Activated B cell treated with CpG ODN at 0.5 μM for 24 hours (primary cell): ENCODE data around the gene CKS2. TPM values are rescaled to one million over a fixed set of nuclear protein-coding genes. Genes with fewer than 3 reads are reported as not detected.
"Not testable (repeated sequence)": the region's sequence is repeated elsewhere in the genome, so short reads cannot be mapped to it uniquely, and the experiment has no call there.

Source experiments
- ATAC-seq: fragments of 200-7000 bp; cut with Tn5 transposase; one replicate; pipeline ENCODE4 v1.10.0; 2021; ENCODE audit warnings: low read depth, mild to moderate bottlenecking, moderate library complexity
- CTCF ChIA-PET: fragments of 350-600 bp; sonication (Branson Sonifier 250); formaldehyde crosslinking; loops from one replicate; lab custom pipeline; 2021; ENCODE audit warnings: antibody characterized with exemption; lab: Charles Lee
- POLR2A ChIA-PET: fragments of 350-600 bp; sonication (Branson Sonifier 250); formaldehyde crosslinking; loops from one replicate; lab custom pipeline; 2021; ENCODE audit warnings: antibody characterized with exemption; lab: Charles Lee
- DNase-seq: peaks from one replicate; pipeline ENCODE4 v3.0.0; 2022
- H3K27ac Mint-ChIP-seq: one replicate; pipeline ENCODE4 v1.8.0; 2020; ENCODE audit warnings: mixed read lengths
- H3K27me3 Mint-ChIP-seq: one replicate; pipeline ENCODE4 v1.8.0; 2021; ENCODE audit warnings: mixed read lengths
- H3K36me3 Mint-ChIP-seq: one replicate; pipeline ENCODE4 v1.8.0; 2021; ENCODE audit warnings: low read depth, mixed read lengths
- H3K4me1 Mint-ChIP-seq: one replicate; pipeline ENCODE4 v1.8.0; 2021; ENCODE audit warnings: mixed read lengths
- H3K4me3 Mint-ChIP-seq: one replicate; pipeline ENCODE4 v1.8.0; 2020; ENCODE audit warnings: mild to moderate bottlenecking, mixed read lengths
- H3K9me3 Mint-ChIP-seq: one replicate; pipeline ENCODE4 v1.8.0; 2020; ENCODE audit warnings: mixed read lengths
- intact Hi-C: fragments of 100-400 bp; cut with micrococcal nuclease; formaldehyde crosslinking; loops from one replicate; pipeline ENCODE4 v1.15.1; 2024
- total RNA-seq: library from RNA; stranded (reverse); gene quantifications from 2 replicates; pipeline ENCODE4 v1.2.3, GENCODE V29; 2022
- TF ChIP-seq, protein P1 (sequence below): fragments of 200-600 bp; IDR thresholded peaks from one replicate; pipeline ENCODE4 v1.8.0; 2022; ENCODE audit warnings: antibody characterized with exemption, mild to moderate bottlenecking

The CKS2 gene
- total RNA-seq, 1 donor from 2014 or later: 23.9 TPM

DNA sequence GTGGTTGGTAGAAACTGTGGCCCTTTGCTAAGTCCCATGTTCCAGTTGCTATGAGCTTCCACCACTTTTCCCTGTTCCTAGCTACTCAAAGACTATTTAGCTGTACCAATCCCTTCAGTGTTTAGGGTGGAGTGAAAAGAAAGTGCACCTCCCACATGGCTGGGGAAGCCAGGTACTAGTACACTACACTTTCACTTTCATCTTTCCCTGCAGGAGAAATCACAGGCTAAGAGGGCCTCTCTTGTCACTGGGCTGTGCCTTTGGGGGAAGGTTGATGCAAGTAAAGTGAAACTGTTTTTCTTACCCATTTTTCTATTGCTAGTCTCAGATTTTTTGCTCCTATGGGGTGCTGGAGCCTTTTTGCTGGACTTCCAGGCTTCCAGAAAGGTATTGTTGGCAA lies 33.5 kb upstream of the CKS2 start:
- ATAC-seq (no peak), DNase-seq (no peak)
- intact Hi-C loops: no loop called here
- H3K27me3 Mint-ChIP-seq: peaks cover 6% of the 10 kb centered on the region
- peaks cover 15% of the 10 kb centered on the region for H3K9me3 Mint-ChIP-seq
- no peak overlapping the region for H3K4me3 Mint-ChIP-seq
- H3K27ac Mint-ChIP-seq: no peak overlapping the region
- H3K36me3 Mint-ChIP-seq: peaks cover 10% of the 10 kb centered on the region
- TF ChIP-seq, protein P1, sequence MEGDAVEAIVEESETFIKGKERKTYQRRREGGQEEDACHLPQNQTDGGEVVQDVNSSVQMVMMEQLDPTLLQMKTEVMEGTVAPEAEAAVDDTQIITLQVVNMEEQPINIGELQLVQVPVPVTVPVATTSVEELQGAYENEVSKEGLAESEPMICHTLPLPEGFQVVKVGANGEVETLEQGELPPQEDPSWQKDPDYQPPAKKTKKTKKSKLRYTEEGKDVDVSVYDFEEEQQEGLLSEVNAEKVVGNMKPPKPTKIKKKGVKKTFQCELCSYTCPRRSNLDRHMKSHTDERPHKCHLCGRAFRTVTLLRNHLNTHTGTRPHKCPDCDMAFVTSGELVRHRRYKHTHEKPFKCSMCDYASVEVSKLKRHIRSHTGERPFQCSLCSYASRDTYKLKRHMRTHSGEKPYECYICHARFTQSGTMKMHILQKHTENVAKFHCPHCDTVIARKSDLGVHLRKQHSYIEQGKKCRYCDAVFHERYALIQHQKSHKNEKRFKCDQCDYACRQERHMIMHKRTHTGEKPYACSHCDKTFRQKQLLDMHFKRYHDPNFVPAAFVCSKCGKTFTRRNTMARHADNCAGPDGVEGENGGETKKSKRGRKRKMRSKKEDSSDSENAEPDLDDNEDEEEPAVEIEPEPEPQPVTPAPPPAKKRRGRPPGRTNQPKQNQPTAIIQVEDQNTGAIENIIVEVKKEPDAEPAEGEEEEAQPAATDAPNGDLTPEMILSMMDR: no peak
- ChIA-PET CTCF (interaction anchor here (1.5 kb wide), 1 partner anchor 684 kb away, joined by 3 read pairs; no protein-coding TSS in a partner anchor), POLR2A (no interaction called here)
- H3K4me1 Mint-ChIP-seq: peaks cover 2% of the 10 kb centered on the region

DNA sequence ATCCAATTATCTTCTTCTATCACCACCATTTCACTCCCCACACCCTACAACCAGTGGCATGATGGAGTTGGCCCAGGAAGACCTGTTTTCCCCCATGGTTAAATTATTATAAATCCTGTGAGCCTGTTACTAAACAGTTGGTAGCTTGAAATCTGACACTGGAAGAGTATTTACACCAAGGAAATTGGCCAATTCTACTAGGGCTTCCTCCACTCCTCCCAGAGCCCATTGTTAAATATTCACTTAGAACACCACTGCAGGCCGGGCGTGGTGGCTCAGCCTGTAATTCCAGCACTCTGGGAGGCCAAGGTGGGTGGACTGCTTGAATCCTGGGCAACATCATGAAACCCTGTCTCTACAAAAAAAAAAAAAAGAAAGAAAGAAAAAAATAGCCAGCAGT lies 32.4 kb upstream of the CKS2 start:
- POLR2A ChIA-PET: no interaction called here
- no peak overlapping the region for H3K27ac Mint-ChIP-seq
- TF ChIP-seq, protein P1: no peak
- H3K4me3 Mint-ChIP-seq: no peak overlapping the region
- H3K4me1 Mint-ChIP-seq: peaks cover 2% of the 10 kb centered on the region
- CTCF ChIA-PET: interaction anchor here (1.1 to 1.5 kb wide), 2 partner anchors 13 to 685 kb away, joined by 3 read pairs; no protein-coding TSS in a partner anchor
- H3K27me3 Mint-ChIP-seq: no peaks in the 10 kb centered on the region
- peaks cover 6% of the 10 kb centered on the region for H3K36me3 Mint-ChIP-seq
- intact Hi-C loops: no loop called here
- peaks cover 6% of the 10 kb centered on the region for H3K9me3 Mint-ChIP-seq
- ATAC-seq (no peak), DNase-seq (no peak)

DNA sequence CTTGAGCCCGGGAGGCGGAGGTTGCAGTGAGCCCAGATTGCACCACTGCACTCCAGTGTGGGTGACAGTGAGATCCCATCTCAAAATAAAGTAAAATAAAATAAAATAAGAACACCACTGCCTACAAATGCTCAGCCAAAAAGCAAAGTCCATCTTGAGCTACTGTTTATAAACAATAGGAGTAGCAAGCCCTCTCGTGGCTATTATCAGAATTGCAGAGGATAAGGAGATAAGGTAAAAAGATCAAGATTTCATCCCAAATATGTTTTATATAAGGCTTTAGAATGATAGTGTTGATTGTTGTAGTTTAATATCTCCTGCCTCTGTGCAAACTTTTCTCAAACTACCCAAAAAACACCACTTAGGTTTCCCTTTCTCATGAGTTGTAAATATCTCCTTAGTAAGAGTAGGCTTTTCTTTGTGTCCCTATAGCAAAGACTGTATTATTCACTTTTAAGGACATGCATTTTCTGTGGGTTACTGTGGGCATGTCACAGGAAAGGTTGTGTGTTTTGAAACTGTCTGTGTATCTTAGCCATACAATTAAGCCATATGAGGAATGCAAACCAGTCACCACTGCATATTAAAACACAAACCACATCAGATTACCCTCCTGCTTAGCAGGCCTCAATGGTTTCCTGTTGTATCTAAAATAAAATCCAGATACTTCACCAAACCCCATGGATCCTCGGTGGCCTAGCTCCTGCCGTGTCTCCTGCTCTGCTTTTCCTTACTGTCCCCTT lies 31.8 kb upstream of the CKS2 start:
- H3K27ac Mint-ChIP-seq: no peak overlapping the region
- H3K4me1 Mint-ChIP-seq: peaks cover 2% of the 10 kb centered on the region
- H3K27me3 Mint-ChIP-seq: no peaks in the 10 kb centered on the region
- peaks cover under 1% of the 10 kb centered on the region for H3K9me3 Mint-ChIP-seq
- DNase-seq (no peak), ATAC-seq (no peak)
- ChIA-PET CTCF (interaction anchor here (1.1 kb wide), 1 partner anchor 13 kb away, joined by 3 read pairs; no protein-coding TSS in a partner anchor), POLR2A (interaction anchor here (0.6 kb wide), 1 partner anchor 184 kb away, joined by 4 read pairs; no protein-coding TSS in a partner anchor)
- no peak overlapping the region for H3K4me3 Mint-ChIP-seq
- TF ChIP-seq, protein P1: no peak
- intact Hi-C loops: no loop called here
- H3K36me3 Mint-ChIP-seq: peaks cover 4% of the 10 kb centered on the region

DNA sequence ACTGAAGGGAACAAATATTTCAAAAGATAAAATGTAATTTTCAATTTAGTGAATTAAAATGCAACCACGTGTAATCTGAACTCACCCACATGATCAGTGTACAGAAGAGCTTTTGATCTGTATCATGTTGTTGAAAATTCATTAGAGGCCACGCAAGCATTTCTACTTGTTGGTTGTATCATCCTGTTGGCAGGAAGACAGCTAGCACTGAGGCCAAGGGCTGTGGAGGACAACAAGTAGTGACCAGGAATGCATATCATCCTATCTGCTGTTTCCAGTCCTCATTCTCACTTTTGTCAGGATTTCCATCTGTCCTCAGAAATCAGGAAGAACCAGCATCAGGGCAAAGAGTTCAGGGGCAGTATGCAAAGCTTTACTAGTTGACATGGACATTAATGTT lies 29.9 kb upstream of the CKS2 start:
- POLR2A ChIA-PET: no interaction called here
- intact Hi-C loops: no loop called here
- Mint-ChIP-seq H3K27me3 (no peaks in the 10 kb centered on the region), H3K36me3 (no peaks in the 10 kb centered on the region), H3K9me3 (no peaks in the 10 kb centered on the region), H3K4me3 (no peak overlapping the region), H3K4me1 (peaks cover 2% of the 10 kb centered on the region), H3K27ac (no peak overlapping the region)
- ATAC-seq (no peak), DNase-seq (no peak)
- CTCF ChIA-PET: no interaction called here
- TF ChIP-seq, protein P1: no peak

DNA sequence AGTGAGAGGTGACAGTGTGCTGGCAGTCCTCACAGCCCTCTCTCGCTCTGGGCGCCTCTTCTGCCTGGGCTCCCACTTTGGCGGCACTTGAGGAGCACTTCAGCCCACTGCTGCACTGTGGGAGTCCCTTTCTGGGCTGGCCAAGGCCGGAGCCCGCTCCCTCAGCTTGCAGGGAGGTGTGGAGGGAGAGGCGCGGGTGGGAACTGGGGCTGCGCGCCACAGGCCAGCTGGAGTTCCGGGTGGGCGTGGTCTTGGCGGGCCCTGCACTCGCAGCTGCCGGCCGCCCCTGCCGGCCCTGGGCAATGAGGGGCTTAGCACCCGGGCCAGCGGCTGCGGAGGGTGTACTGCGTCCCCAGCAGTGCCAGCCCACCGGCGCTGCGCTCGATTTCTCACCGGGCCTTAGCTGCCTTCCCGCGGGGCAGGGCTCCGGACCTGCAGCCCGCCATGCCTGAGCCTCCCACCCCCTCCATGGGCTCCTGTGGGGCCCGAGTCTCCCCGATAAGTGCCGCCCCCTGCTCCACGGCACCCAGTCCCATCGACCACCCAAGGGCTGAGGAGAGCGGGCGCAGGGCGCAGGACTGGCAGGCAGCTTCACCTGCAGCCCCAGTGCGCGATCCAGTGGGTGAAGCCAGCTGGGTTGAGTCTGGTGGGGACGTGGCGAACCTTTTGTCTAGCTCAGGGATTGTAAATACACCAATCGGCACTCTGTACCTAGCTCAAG lies 28.6 kb upstream of the CKS2 start:
- intact Hi-C loops, H3K27ac Mint-ChIP-seq, DNase-seq, ATAC-seq, CTCF ChIA-PET, H3K4me1 Mint-ChIP-seq, H3K9me3 Mint-ChIP-seq, H3K36me3 Mint-ChIP-seq, H3K27me3 Mint-ChIP-seq: not testable (repeated sequence)
- POLR2A ChIA-PET: interaction anchor here (1.2 kb wide), 1 partner anchor 28 kb away, joined by 3 read pairs; no protein-coding TSS in a partner anchor
- peak overlapping the region; percentile 61 for H3K4me3 Mint-ChIP-seq
